Ramos (cell line): ENCODE data around the gene CAT.

ENCODE experiments used
- in situ Hi-C: fragments of 300-500 bp; cut with MboI; formaldehyde crosslinking; loops from one replicate; pipeline ENCODE4 v1.14.3; 2022; ENCODE audit warnings: low sequenced_read_pairs; ENCODE audit not compliant: unreplicated experiment

The CAT gene

DNA sequence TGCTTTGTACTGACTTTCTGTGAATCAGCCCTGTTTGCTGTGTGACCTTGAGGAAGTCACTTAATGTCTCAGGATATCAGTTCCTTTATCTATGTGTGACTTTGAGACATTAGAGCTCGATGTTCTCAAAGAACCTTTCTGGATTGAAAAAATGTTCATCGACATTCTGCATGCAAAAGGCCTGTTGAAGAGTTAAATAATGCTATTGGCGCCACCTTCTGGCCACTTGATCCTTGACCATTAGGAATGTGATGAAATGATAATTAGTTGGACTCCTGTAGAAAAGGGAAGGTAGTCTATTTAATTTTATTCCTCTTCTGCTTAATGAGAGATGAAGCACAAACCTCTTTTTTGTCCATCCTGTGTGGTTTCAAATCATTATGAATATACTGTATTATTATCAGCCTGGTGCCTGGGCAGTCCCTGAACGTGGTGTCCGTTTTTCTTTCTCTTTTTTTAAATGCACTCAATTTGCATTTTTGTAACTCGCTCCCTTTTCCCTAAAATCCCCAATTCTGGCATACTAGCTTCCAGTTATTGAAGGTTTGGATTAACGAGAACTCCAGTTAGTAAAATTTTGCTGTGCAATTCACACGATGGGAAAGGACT, 54.2 kb downstream of the CAT start:
- in situ Hi-C loops: loop anchor here (25.0 kb wide), 1 partner anchor 331 kb away; no protein-coding TSS in a partner anchor

DNA sequence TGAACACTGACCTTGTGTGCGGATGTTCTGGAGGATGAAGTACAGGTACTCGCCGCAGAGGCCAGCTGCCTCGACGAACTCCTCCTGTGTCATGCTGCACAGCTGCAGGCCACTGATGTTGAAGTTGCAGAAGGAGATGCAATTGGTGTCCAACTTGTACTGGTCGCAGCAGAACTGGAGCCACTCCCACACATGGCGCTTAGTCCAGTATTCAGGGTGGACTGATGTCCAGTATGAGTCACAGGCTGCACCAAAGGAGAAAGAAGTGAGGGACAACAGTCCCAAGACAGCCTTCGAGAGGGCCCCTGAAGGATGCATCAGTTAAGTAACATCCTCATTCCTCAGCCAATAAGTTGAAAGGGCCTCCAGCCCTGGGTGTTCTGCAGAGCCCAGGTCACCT, 54.7 kb downstream of the CAT start:
- in situ Hi-C loops: loop anchor here (25.0 kb wide), 1 partner anchor 331 kb away; no protein-coding TSS in a partner anchor

DNA sequence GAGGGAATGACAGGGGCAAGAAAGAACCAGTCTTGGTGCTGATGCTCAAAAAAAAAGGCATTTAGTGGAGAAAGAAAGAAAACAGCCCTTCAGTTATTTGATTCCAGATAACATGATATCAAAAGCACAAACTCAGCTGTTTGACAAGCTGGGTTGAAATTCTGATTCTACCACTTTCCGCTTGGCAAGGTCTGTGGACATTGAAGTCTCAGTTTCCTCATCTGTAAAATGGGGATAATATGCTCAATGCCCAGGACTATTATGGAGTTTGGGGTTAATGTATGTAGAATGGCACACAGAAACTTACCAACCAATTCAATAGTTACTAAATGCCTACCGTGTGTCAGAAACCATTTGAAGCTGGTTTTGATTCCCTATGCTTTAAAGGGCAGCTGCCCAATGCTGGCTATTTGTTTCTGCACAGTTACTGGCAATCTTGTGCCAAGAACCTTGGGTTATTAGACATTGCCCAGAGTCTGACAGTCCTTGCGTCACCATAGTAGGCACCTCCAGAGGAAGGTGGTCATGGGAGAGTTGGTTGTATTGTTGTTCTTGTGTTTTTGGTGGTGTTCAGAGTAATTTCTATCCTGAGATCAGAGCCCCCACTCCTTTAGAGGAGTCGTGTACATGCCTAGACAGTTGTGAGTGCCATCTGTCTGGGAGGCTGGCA, 55.3 kb downstream of the CAT start:
- in situ Hi-C loops: loop anchor here (25.0 kb wide), 1 partner anchor 332 kb away; no protein-coding TSS in a partner anchor

DNA sequence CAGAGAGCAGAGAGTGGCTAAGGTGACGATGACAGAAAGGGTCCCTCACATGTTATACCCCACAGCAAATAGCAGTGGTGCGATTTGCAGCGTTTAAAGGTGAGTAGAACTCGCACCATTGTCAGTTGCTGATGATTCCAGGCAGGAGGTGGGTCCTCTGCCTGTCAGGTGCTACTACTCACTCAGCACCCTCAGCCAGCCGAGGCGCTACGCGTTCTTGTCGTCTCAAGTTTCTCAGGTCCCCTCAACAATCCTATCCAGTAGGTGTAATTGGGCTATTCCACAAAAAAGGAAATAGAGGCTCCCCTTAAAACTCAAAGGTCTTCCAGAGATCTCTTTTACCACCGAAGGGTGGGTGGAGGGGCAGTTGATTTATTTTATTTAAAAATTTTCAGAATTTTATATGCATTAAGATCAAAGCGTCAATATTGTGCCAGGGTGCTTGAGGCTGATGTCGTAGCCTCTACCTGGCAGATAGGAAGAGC, 56.5 kb downstream of the CAT start:
- in situ Hi-C loops: loop anchor here (25.0 kb wide), 1 partner anchor 333 kb away; no protein-coding TSS in a partner anchor

DNA sequence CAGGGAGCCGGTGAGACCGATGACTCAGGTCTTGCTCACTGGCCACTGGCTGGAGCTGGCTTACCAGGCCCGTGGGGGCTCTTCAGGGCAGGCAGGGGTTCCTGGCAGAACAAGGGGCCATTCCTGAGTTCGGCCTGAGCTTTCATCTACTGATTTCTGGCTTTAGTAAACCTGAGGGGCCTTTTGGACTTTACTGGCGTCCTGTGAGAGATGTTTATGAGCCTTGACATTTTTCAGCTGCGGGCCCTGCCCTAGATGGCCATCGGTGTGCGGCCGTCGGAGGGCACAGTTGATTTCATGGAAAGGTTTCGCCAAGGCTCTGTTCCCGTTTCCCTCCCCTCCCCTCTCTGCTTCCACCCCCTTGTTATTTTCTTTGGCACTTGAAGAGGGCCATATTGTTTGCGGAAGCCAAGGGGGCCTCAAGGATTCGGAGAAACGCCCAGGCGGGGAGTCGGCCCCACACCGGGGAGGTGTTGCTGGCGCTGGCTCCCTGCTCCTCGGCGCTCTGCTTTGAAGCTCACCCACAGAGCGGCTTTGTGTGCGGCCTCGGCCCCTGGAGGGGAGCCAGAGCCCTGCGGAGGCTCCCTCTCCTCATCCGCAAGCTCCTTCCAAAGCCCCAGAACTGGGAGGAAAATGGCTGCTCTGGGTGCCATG, 57.1 kb downstream of the CAT start:
- in situ Hi-C loops: loop anchor here (25.0 kb wide), 1 partner anchor 334 kb away; no protein-coding TSS in a partner anchor

- in situ Hi-C loops: loop anchor here (25.0 kb wide), 1 partner anchor 338 kb away; no protein-coding TSS in a partner anchor
These were observed 61.2 kb downstream of the CAT start for GRCh38 chr11:34499719-34500500.

- in situ Hi-C loops: no loop called here
These were observed 62.8 kb downstream of the CAT start for GRCh38 chr11:34501500-34501899.

GRCh38 chr11:34501949-34502348, 63.2 kb downstream of the CAT start:
- in situ Hi-C loops: no loop called here

GRCh38 chr11:34502949-34503348, 64.2 kb downstream of the CAT start:
- in situ Hi-C loops: no loop called here

DNA sequence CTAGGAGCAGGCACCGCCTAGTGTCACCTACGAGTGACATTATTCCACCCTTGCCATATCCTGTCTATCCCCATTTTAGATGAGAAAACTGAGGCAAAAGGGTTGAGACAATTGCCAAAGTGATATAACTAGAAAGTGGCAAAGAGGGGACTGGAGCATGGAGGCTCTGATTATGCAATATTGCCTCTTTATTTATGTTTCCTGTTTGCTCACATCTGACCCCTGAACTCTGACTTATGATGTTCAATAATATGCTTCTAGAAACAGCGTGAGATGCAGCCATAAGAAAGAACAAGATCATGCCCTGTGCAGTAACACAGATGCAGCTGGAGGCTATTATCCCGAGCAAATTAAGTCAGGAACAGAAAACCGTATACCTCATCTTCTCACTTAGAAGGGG, 67.1 kb downstream of the CAT start:
- in situ Hi-C loops: no loop called here

GRCh38 chr11:34507156-34507555, 68.4 kb downstream of the CAT start:
- in situ Hi-C loops: no loop called here

GRCh38 chr11:34507610-34508009, 68.9 kb downstream of the CAT start:
- in situ Hi-C loops: no loop called here

DNA sequence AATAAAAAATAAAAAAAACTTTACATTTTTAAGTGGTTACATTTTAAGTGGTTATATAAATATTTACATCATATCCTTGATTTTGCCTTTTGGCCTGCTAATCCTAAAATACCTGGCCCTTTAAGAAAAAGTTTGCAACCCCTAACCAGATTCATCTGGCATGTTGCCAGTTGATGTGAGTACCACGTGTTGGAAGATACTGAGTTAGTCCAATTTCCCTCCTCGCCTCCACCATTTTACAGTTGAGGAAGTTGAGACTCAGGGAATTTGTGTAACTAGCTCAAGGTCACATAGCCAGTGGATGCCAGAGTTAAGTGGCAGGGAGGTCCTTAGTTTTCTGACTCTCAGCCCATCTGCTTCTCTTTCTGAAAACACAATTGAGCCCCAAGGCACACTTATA, 69.8 kb downstream of the CAT start:
- in situ Hi-C loops: no loop called here

DNA sequence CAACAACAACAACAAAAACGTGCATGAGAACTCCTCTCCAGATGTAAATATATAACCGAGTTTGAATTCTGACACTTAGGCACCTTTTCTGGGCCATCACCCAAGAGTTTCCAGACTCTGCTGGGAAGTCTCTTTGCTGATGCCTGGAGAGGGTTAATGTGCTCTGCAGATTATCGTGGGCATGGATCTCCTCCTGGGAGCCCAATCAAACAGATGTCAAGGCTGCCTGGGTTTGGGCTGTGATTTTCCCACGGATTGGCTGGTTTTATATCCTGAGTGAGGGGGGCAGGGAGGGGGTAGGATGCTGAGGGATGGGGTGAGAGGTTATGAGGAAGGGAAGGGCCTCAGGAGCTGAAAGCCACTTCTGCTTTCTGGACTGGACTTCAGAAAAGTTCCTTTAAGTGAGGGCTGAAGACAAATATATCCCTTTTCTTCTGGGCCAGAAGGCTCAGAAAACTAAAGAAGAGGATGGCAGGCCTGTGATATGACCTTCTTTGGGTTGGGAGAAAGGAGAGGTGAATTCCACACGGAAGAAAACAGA, 70.7 kb downstream of the CAT start:
- in situ Hi-C loops: no loop called here

GRCh38 chr11:34510218-34510617, 71.5 kb downstream of the CAT start:
- in situ Hi-C loops: no loop called here

DNA sequence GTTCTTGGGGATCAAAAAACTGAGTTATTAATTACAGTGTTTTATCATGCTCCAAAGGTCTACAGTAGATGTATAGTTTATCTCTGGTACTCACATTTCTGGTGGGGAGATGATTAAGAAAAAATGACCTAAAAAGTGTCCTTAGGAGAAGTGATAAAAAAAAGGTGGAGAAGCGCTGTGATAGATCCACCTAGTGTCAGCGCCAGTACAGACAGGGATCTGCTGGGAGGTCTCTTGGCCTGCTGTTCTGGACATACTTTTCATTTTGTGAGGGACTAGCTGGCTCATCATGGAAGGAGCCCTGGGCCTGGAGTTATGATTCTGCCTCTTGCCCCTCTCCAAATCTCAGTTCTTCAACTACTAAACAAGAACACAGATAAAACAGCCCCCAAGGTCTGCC, 71.9 kb downstream of the CAT start:
- in situ Hi-C loops: no loop called here

DNA sequence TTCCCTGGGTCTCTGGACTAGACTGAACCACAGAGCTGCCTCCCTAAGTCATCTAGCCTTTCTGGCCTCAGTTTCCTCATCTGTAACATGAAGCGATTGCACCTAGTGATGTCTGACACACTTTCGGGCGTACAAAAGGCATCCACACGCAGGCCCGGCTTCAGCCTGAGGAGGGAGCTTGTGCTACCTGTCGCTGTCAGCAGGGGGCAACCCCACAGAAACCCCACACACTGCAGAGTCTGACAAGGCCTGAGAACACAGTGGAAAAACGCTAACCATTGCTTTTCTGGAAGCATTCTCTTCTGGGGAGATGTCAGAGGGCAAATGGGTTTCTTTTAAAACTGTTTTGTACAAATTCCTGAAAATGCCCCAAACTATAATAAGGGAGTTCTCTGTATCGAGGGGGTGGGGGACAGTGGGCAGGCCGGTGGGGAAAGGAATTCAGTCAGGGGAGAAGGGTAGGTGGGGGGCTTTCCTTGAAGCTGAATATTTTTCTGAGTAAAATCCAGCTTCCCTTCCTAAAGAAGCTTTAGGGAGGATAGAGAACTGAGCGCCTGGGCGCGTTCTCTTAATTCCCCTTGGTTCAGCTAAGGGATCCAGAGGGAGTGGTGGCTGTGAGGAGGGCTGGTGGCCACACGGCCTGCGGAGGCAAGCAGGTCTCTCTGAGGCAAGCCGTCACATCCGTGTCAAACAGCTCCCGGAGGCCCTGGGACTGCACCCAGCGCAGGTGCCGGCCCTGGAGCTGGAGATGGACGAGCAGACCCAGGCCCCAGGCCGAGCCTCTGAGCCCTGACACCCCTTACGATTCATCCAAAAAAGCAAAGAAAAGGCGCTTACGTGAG, 74.3 kb downstream of the CAT start:
- in situ Hi-C loops: no loop called here

DNA sequence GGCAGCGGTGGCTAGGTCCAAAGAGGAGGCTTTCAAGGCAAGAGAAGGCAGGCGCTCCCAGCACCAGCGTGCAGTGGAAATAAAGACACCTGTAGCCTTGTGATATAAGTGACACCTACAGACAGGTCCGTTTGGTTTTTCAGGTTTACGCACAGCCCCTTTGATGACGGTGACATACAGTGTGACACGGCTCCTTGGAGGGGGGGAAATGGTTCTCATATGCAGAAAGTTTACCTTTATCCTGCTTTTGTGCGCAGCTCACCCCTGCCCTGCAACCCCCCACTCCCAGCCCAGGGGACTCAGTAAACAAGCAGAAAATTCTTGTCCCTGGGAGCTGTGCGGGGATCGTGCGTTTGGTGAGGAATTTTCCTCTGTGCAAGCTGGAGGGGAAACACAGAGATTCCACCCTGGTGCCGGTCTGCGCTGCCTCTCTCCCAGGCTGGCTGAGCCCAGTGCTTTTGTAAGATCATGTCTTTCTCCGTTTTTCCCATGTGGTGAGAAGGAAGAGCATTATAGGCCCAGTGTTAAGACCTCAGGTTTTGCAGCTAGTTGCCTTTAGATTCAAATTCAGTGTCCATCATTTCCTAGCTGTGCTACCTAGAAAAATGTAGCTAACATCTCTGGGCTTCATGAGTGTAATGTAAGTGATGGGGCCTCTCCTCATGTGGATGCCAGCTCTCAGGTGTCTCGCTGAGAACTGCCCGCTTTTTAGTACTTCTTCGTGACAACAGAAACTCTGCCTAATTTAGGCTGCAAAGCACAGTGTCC, 75.1 kb downstream of the CAT start, which contains the start of gene ELF5:
Gene ELF5 (minus strand): TSS at position 113 of the 768 bp plus-strand sequence. CDS start 8,045 bp downstream, outside the sequence.
- in situ Hi-C loops: no loop called here
